MV-4-11 (cell line): Measurements from ENCODE around the gene NBEA.
"Not testable (repeated sequence)": the region's sequence is repeated elsewhere in the genome, so short reads cannot be mapped to it uniquely, and the experiment has no call there.

Experiments used
- DNase-seq: peaks from one replicate; lab custom pipeline; 2025; lab: John Stamatoyannopoulos, UW

The NBEA gene, protein sequence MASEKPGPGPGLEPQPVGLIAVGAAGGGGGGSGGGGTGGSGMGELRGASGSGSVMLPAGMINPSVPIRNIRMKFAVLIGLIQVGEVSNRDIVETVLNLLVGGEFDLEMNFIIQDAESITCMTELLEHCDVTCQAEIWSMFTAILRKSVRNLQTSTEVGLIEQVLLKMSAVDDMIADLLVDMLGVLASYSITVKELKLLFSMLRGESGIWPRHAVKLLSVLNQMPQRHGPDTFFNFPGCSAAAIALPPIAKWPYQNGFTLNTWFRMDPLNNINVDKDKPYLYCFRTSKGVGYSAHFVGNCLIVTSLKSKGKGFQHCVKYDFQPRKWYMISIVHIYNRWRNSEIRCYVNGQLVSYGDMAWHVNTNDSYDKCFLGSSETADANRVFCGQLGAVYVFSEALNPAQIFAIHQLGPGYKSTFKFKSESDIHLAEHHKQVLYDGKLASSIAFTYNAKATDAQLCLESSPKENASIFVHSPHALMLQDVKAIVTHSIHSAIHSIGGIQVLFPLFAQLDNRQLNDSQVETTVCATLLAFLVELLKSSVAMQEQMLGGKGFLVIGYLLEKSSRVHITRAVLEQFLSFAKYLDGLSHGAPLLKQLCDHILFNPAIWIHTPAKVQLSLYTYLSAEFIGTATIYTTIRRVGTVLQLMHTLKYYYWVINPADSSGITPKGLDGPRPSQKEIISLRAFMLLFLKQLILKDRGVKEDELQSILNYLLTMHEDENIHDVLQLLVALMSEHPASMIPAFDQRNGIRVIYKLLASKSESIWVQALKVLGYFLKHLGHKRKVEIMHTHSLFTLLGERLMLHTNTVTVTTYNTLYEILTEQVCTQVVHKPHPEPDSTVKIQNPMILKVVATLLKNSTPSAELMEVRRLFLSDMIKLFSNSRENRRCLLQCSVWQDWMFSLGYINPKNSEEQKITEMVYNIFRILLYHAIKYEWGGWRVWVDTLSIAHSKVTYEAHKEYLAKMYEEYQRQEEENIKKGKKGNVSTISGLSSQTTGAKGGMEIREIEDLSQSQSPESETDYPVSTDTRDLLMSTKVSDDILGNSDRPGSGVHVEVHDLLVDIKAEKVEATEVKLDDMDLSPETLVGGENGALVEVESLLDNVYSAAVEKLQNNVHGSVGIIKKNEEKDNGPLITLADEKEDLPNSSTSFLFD (N-terminal part only)

DNA sequence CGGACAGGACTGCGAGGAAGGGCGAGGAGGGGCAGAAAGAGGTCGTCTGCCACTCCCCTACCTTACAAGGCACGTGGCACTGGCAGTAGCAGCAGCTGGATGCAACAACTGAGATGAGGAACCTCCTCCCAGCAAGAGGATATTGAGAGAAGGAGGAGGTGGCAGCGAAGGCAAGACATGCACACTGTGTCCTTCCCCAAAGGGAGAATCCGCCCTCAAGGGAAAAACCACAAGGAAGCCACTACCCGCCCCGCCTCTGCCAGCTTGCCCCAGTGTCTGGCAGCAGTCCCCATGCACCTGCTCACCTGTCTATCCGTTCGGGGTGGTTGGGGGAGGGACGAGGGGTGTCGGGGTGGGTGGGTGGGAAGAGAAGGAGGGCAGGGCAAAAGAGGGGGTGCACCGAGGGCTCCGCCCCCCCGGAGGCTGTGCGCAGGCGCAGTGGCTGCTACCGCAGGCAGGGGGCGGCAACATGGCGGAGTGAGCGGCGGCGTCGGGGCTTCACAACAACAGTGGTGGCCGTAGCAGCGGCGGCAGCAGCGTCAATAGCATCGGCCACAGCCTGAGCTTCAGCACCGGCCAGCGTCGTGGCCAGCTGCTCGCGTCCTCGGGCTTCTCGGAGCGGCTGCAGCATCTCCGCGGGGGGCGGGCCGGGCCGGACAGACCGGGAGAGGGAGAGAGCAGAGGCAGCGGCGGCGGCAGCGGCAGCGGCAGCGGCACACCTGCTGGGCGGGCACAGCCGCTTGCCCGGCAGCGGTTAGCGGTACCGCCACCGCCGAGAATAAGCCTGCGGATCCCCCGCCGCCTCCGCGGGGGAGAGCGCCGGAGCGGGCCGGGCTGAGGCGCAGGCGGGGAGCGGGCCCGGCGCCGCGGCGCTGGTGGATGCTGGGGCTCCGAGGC lies at the start of gene NBEA:
Gene NBEA (plus strand): TSS at position 436 of the 897 bp plus-strand sequence. CDS start 551 bp downstream, outside the sequence.
- no peak for DNase-seq

DNA sequence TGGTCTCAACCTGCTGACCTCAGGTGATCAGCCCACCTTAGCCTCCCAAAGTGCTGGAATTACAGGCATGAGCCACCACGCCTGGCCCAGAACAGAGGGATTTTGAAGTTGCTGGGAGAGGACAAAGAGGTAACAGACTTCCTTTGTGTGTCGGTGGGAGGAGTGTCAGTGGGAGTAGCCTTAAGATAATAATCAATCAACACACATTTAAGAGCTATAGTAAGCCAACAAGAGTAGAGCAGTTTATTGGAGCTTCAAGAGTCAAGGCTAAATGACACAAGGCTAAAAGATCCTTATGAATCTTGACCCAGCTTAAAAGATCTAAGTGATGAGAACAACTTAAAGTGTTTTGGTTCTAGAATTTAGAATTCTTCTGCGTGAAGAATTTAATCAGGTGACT lies 47.3 kb upstream of the NBEA start:
- no peak for DNase-seq

DNA sequence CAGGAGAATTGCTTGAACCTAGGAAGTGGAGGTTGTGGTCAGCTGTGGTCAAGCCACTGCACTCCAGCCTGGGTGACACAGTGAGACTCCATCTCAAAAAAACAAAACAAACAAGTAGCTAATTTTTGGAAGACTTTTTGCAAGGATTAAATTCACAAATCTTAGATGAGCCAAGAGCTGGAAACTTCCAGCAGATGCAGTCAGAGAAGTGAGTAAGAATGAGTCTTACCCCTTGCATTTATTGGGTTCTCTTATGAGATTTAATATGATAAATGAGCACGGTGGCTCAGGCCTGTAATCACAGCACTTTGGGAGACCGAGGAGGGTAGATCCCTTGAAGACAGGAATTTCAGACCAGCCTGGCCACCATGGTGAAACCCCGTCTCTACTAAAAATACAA lies 44.9 kb upstream of the NBEA start:
- DNase-seq = no peak

DNA sequence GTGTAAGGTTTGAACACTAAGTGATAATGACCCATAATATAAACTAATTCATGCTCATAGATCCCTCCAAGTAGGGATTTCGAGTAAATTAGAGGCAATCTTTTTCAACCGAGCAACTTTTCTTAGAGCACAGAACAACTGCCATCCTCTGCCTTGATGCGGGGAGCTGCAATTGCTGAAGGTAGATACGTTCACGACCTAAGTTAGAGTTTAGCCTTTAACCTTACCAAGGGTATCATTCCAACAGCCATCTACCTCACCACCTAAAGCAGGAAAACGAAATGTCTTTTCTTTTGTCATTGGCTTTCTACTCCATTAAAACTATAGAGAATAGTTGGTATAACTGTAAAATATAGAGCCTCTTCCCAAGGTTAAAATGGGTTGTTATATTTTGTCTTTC lies 42.2 kb upstream of the NBEA start:
- no peak for DNase-seq

- no peak for DNase-seq
Measured at GRCh38 chr13:34900288-34900739, 41.8 kb upstream of the NBEA start.

GRCh38 chr13:34901572-34901971 lies 40.5 kb upstream of the NBEA start:
- no peak for DNase-seq

- DNase-seq = no peak
Measured at GRCh38 chr13:34911159-34911558, 30.9 kb upstream of the NBEA start.

DNA sequence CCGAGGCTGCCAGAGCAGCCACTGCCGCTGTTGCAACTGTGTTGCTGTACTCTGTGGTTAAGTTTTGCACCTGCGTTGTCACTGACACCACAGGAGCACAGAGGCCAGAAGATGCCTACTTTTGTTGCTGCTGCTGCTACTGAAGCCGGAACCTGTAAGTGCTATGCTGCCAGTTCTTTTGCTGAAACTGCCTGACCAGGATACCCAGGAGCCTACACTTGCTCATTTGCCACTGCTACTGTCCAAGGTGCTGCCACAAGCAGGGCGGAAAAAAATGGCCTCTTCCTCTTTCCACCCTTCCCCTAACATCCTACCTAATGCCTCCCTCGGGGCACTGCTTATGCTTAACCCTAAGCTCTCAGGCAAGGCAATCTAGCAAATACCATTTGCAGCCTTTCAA lies 29.0 kb upstream of the NBEA start:
- no peak for DNase-seq

DNA sequence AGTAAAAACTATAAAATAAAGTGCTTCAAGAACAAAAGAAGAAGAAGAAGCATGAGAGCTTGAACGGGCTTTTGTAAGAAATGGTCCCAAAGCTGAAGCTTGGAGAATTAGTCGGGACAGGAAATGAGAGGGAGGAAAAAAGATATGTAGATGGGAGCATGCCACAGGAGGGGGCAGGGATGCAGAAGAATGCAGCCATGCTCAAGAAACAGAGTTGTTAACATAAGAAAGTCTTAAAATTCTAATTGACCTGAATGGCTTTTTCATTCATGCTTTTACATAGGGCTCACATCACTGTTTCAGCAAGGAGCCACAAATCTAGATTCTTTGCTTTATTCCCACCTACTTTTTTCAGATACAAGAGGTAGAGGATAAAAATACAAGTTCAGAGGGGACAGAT lies 27.7 kb upstream of the NBEA start:
- DNase-seq = no peak

DNA sequence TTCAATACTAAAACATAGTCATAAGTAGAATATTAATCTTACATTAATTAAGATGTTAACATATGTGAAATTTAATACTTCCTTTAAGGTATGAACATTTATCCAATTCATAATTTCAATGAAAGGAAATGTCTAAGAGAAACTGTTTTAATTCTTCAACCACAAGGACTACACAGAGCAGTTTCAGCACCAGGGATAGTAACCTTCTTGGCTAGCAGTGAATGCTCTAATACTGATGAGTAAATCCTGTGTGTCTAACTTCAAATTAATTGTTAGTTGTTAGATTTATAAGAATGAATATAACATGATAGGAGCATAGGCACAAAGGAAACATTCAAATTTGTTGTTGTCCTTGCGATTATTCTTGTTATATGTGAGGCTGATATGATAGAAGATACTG lies 15.6 kb upstream of the NBEA start:
- no peak for DNase-seq

- not testable (repeated sequence) for DNase-seq
Measured at GRCh38 chr13:34928676-34929075, 13.4 kb upstream of the NBEA start.

DNA sequence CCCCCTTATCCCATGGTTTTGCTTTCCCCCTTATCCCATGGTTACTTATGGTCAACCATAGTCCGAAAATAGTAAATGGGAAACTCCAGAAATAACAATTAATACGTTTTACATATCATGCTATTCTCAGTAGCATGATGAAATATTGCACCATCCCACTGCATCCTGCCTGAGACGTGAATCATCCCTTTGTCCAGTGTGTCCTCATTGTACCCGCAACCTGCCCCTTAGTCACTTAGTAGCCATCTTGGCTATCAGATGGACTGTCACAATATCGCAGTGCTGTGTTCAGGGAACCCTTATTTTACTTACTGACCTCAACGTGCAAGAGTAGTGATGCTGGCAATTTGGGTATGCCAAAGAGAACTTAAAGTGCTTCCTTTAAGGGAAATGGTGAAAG lies 10.5 kb upstream of the NBEA start:
- peak; percentile 14 for DNase-seq

DNA sequence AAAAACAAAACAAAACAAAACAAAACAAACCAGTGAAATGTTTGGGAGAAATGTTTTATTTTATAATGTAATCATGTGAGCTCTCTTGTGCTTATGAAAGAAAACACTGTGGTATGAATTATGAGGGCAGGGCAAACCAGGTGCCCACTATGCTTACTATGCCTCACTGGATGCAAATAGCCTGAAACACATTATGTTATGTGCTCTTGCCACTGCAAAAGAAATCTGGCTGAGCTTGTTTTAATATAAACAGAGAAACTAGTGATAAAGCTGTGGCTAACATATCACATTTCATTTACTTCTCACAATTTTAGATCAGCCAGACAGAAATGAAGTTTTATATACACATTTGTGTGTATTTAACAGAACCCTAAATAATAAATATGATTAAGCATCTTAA lies 8.7 kb upstream of the NBEA start:
- DNase-seq = no peak

GRCh38 chr13:34933786-34934185 lies 8.3 kb upstream of the NBEA start:
- DNase-seq = no peak

DNA sequence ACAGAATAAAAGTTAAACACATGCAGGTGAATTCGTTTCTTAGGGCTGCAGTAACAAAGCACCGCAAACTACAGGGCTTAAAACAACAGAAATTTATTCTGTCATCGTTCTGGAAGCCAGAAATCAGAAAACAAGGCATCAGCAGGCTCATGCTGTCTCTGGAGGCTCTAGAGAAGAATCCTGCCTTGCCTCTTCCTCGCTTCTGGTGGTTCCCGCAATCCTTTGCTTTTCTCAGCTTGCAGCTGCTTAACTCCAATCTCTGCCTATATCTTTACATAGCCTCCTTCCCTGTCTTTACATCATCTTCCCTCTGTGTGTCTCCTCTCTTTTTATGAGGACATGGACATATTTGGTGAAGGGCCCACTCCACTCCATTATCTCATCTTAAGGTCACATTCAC lies 6.2 kb upstream of the NBEA start:
- DNase-seq = no peak

GRCh38 chr13:34939771-34940170 lies 2.3 kb upstream of the NBEA start:
- DNase-seq = no peak

GRCh38 chr13:34941436-34941834 lies 635 bp upstream of the NBEA start:
- DNase-seq = no peak

DNA sequence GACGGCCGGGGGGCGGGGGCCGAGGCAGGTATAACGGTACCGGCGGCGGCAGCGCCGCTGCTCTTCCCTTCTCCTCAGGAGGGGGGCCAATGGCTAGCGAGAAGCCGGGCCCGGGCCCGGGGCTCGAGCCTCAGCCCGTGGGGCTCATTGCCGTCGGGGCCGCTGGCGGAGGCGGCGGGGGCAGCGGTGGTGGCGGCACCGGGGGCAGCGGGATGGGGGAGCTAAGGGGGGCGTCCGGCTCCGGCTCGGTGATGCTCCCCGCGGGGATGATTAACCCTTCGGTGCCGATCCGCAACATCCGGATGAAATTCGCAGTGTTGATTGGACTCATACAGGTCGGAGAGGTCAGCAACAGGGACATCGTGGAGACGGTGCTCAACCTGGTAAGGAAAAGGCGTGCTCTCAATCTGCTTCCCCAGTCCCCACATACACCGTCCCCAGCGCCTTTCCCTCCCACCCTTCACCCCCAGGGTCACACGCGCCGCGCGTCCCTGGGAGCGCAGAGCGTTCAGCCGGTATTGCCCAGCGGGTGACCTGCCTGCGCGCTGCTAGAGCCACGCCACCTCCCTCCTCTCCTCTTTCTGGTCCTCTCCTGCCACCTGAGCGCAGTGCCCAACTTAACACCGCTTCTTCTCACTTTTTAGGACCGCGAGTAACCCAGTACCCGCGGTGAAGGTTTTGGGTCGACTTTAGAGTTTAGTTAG lies 814 bp downstream of the NBEA start:
- no peak for DNase-seq

DNA sequence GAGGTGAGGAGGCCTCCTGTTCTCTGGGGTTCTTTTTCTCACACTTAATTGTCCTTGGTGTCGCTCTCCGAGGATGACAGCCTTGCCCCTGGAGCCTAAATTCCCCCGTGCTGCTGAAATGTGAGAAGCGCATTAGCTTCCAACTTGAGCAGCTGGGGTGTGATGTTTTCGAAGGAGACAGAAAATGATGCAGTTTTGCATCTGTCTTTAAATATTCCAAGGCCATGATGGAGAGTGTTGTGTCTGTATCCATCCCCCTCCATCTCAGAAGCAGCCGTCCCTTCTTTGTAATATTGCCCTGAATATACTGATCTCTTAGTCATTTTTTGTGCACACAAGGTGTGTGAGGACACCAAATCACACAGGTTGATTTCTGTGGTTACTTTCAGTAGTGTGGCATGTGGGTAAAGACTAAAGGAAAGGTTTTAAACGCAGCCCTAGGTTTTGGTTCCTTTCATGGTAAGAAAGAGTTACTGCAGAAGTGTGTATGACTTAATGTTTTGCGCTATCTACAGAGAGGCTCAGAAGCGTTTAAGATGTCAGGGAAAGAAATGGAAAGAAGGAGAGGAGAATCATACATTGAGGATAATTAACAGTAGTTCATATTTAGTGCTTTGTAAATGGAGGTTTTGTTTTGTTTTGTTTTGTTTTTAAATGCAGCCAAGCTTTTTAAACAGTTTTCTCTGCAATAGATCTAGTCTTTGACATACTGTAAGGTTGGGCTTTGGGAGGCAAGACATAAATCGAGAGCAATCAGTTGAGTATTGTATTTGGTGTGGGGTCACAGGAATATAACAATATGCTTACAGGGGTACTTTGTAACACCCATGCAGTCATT lies 1.6 kb downstream of the NBEA start:
- no peak for DNase-seq

- no peak for DNase-seq
Measured at GRCh38 chr13:34944274-34944634, 2.2 kb downstream of the NBEA start.
